KBM-7 (cell line): ENCODE measurements around the gene TEX19.

Experiments used
- DNase-seq: peaks from one replicate; pipeline ENCODE4 v3.0.0-alpha.2; 2015
- in situ Hi-C: fragments of 300-500 bp; cut with MboI; formaldehyde crosslinking; loops from 2 replicates; pipeline ENCODE4 v1.14.3; 2020; ENCODE audit warnings: low sequenced_read_pairs, low pct_unique_long_range_greater_than_20kb, mixed read lengths

TEX19 gene

DNA sequence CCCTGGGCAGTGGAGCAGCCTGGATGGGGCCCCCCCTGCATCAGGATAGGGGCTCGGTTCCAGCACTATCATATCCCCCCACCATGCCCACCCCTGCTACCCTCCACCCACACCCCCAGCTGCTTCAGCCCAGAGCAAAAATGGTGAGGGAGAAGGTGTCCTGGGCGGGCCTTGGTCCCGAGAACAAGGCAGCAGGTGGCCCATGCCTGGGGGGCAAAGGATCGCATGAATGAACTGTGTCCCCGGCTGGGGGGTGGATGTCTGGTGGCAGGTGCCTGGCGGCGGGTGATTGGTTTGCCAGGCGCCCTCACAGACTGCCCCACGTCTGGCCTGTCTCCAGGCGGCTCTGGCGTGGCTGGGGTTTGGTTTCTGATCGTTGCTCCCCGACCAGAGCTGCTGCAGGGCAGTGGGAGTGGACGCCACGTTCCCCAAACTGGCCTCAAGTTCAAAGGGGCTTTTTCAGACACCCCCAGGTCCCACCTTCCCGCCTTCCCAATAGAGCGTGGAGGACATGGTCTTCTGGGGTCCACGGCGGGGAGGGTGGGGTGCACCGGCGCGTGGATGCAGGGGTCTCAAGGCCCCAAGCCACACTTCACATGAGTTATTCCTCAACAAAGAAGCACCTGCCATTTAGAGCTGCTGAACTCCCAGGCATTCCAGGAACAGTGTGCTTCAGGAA is 25.1 kb downstream of the TEX19 start:
- no peak for DNase-seq
- in situ Hi-C loops: no loop called here

DNA sequence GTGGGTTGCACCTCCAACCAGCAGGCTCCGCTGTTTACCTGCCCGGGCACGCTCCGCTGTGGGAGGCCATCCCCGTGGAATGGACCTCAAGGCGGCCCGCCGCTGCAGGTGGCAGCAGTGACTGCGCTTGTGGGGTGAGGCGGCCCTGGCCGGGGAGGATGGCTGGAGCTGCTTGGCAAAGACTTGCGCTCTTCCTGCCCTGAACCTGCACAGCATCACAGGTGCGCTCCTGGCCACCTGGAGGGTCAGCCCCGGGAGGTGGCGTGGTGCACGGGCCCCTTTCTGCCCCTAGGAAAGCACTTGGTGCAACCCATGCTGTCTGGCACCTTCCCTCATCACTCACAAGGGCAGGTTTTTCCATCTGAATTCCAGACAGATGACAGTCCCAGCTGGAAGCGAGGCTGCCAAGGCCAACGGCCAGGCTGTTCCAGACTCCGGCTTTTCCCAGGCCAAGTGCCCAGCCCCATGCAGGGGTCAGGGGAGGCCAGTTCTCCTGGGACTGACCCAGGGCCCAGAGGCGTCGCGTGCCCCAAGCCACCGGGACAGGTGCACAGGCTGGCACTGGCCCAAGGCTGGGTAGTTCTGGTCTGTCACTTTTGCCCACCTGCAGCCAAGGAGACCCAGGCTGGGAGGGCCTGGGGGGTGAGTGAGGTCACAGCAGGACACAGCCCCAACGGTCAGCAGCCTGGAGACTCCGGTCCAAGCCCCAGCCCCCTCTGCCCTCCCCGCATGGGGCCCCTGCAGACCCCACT is 25.9 kb downstream of the TEX19 start:
- DNase-seq: no peak
- in situ Hi-C loops: no loop called here

DNA sequence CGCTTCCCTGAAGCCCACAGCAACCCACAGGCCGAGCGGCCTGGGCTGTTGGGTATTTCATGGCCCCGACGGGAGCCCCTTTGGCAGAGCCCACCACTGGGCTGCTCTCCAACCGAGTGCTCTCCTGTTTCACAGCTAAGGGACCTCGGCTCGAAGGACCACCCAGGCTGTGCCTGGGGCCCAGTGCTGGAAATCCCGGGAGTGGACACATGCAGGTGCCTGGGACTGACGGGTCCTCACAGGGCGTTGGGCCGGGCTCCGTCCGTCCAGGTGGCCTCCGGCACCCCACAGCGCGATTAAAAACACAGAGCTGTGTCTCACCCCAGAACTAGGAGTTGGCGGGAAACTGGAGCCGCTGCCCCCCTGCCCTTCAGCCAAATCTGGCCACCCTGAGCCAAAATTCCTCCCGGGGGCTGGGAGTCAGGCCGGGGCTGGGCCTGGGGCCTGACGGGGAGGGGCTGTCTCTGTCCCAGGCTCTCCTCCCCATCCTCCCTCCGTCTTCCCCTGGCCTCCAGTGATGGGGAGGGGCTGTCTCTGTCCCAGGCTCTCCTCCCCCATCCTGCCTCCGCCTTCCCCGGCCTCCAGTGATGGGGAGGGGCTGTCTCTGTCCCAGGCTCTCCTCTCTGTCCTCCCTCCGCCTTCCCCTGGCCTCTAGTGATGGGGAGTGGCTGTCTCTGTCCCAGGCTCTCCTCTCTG is 26.7 kb downstream of the TEX19 start:
- DNase-seq: no peak
- in situ Hi-C loops: no loop called here

DNA sequence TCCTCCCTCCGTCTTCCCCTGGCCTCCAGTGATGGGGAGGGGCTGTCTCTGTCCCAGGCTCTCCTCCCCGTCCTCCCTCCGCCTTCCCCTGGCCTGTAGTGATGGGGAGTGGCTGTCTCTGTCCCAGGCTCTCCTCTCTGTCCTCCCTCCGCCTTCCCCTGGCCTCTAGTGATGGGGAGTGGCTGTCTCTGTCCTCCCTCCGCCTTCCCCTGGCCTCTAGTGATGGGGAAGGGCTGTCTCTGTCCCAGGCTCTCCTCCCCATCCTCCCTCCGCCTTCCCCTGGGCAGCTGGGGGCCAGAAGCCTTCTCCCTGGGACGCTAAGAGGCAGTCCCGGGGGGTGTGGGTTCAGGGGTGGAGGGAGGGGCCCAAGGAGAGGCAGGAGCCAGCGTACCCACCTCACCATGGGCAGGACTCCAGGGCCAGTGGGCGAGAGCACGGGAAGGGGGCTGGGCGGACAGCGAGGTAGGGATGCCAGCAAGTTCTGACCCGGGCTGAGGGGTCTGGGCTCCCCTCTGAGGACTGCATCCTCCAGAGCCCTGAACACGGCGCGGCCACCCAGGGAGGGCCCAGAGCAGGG is 27.3 kb downstream of the TEX19 start:
- in situ Hi-C loops: no loop called here
- DNase-seq: no peak

DNA sequence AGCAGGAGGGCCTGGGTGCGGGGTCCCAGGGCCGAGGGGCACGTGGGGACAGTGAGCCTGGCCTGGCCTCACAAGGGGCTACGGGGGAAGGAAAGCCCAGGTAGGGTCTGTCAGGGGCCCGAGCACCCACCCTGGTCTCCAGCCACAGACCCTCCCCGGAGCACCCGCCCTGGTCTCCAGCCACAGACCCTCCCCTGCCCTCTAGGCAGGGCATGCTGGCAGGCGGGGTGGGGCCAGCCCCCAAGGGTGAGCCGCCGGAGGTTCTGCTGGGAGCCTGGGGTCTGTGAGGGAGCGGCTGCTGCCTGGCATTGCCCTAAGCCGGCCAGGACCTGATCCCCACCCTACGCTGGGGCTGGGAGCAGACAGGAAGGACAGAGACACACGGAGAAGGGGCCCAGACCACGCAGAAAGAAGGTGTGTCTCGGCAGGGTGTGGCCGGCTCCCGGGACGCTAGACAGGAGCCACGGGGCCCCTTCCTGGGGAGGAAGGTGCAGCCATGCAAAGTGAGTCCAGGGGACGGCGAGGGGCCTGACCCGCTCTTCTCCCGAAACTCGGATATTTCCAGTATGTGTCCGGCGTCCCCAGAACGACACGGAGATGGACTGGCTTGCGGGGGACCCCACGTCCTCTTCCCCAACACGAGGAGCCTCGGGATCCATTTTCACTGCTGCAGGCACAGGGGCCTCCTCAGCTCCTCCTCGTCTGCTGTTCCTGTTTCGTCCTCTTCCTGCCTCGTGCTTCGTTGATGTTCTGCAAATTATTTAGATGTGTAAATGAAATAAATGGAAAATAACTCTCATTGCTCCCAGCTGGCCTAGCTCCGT is 28.0 kb downstream of the TEX19 start:
- DNase-seq: no peak
- in situ Hi-C loops: no loop called here

DNA sequence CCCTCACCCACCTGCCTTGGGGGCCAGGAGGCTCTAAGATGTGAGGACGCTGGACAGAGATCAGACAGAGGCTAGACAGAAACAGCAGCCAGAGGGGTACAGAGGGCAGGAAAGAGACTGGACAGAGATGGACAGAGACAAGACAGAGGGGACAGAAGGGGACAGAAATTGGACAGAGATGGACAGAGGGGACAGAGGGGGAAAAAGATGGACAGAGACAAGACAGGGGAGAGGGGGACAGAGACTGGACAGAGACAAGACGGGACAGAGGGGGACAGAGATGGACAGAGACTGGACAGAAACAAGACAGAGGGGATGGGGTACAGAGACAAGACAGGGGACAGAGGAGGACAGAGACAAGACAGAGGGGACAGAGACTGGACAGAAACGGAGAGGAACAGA is 28.7 kb downstream of the TEX19 start:
- DNase-seq: no peak
- in situ Hi-C loops: no loop called here

DNA sequence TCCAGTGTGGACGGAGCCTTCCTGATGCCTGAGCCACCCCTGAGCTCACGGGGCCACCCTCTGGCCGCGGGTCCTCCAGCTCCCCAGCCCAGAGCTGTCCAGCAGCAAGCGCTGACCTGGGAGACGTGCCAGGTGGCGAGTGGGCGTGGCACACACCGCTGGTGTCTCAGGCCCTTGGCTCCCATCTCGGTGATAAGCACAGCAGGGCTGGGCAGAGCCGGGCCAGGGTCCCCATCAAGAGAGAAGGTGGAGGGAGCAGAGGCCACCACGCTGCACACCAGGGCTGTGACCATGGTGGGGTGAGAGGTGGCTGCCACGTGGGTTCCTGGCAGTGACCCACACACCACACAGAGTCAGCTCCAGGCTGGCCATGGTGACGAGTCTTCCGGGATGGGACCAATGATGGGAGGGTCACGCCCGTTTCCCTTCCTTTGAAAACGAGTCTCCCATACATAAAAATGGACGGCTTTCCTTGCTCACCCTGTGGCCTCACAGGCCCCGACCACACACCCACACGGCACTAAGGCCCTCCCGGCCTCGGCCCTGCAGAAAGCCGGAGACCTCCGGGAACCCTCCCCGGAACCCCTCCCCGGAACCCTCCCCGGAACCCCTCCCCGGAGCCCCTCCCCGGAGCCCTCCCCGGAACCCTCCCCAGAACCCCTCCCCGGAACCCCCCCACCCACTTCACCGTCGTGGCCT is 29.3 kb downstream of the TEX19 start:
- no peak for DNase-seq
- in situ Hi-C loops: no loop called here

DNA sequence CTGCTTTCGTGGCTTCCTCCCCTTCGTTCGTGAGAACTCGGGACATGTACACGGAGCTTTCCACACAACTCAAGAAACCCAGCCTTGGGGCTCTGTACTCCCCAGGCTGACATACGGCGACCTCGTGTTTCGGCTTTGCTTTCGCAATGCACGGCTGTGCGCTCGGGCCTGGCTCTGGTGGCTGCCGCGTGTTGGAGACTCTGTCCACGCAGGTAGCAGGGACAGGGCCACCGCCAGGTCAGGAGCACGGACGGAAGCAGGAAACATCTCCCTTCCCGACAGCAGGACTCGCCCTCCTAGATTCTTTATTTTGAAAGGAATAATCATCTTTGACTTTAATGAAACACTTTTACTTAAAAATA is 29.9 kb downstream of the TEX19 start:
- in situ Hi-C loops: no loop called here
- no peak for DNase-seq

DNA sequence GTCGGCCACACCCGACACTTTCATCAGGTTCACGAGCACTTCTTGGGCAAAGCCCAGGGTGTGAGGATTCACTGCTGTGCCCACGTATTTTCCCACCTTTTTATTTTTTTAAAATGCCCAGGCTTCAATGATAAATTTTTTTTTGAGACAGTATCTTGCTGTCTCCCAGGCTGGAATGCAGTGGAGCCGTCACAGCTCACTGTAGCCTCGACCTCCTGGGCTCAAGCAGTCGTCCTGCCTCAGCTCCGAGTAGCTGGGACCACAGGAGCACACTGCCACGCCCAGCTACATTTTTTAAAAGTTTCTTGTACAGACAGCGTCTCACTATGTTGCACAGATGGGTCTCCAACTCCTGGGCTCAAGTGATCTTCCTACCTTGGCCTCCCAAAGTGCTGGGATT is 30.3 kb downstream of the TEX19 start:
- in situ Hi-C loops: no loop called here
- DNase-seq: no peak

DNA sequence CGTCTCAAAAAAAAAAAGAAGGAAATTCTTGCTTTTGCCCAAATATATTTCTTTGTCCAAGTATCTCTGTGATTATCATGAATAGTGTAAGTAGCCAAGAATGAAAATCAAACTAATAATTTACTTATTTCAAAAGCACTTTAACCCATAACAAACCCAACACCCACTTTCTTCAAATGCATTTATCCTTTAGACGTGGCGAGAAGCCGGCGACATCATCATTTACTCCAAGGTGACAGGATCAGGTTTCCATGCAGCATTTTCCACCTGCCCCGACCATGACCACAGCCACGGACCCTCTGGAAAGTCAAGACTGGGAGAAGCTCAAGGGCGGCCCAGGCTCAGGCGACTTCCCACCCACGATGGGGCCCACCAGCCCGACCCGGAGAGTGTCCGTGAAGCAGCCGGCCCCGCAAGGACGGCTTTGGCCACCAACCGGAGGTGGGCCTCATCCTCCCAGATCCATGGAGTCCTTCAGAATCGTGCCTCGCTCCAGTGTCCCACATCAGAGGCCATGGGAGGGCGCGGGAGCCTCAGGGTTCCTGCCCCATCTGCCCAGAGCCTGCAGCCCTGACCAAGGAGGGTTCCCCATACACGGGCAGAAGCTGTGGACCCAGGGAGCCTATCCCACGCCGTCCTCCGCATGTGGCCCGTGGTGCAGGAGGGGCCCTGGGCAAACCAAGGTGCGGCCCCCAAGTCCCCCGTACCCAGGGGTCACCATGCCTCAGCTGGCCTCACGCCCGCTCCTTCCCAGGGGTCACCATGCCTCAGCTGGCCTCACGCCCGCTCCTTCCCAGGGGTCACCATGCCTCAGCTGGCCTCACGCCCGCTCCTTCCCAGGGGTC is 31.2 kb downstream of the TEX19 start:
- in situ Hi-C loops: no loop called here
- DNase-seq: no peak

DNA sequence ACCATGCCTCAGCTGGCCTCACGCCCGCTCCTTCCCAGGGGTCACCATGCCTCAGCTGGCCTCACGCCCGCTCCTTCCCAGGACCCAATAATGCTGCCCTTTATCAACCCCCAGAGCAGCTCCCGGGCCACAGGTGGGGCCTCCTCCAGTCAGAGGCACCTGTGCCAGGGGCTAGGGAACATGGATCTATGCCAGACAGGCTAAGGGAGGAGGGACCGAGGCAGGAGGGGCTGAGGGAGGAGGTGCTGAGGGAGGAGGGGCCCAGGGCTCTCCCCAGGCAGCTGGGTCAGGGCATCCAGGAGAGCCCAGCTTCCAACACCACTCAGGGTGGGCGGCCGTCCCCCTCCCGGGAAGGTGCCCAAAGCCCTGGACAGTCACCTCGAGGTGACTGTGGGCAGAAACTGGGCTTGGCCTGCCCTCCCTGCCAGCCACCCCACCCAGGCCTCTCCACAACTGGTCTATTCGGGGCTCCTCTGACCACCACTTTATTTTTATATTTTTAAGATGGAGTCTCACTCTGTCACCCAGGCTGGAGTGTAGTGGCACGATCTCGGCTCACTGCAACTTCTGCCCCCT is 31.9 kb downstream of the TEX19 start:
- in situ Hi-C loops: no loop called here

DNA sequence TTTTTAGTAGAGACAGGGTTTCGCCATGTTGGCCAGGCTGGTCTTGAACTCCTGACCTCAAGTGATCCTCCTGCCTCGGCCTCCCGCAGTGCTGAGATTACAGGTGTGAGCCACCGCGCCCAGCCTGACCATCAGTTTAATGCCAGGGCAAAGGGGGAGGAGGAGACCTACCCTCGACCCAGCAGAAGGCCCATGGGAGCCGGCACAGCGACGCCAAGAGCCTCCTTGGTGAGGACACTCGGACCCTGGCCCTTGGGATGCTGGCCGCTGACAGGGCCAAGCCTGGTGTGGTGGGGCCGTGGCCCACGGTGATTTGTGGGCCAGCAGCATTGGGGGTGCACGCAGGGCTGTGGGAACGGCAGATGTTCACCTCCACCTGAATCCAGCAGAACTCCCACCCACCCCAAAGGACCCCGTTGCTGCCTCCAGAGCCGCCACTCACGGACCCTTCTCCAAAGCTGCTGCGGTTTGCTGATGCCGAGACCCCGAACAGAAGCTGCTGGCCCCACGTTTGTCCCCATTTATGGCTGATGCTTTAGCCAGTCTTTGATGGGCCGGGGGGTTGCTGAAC is 32.5 kb downstream of the TEX19 start:
- in situ Hi-C loops: no loop called here
- DNase-seq: no peak

More for the DNA sequence above, 31.9 kb downstream of the TEX19 start:
- no peak for DNase-seq

DNA sequence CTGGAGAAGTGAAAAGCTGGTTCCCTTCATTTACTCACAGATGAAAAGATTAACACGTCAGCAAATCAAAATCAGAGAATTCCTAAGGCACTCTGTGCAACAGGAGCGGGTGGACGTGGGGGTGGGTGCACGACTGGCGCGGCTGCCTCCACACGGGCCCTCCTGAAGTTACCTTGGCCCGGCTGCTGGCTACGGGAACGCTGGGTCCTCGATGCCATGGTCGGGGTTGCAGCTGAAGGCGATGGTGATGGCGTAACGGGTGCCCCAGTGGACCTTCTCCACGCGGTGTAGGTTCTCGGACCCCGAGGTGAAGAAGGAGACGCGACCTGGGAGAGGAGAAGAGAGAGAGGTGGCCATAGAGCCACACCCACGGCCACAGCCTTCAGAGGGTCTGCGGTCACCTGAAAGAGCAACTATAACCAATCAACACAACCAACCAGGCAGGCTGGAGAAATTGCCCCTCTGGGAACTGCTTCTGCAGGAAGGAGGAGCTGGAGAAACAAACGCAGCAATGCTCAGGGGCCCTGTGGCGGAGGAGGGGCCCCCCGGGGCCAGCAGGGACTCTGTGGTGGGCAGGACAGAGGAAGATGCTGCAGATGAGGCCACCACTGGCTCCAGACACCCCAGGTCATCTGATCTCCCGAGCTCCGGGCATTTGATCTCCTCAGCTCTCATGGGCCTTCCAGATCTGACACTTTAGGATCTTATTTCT is 33.3 kb downstream of the TEX19 start:
- in situ Hi-C loops: no loop called here

DNA sequence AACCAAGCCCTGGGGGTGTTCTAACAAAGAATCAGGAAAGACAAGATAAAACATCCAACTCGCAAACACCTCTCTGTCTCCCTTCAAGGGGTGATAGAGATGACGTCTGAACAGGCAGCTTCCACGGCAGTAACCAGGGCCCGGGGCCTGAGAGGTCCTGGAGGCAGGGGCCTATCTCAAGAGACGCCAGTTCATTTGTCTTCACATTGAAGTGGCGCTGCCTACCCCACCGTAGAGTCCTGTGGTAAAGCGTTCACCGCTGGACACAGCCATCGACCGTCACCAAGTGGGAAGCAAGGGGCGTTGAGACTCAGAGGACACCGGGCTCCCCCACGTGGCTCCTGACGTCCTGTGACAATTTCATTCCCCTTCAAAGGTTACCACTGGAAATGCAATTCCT is 33.9 kb downstream of the TEX19 start:
- in situ Hi-C loops: no loop called here

More for the DNA sequence above, 33.3 kb downstream of the TEX19 start:
- DNase-seq: no peak

DNA sequence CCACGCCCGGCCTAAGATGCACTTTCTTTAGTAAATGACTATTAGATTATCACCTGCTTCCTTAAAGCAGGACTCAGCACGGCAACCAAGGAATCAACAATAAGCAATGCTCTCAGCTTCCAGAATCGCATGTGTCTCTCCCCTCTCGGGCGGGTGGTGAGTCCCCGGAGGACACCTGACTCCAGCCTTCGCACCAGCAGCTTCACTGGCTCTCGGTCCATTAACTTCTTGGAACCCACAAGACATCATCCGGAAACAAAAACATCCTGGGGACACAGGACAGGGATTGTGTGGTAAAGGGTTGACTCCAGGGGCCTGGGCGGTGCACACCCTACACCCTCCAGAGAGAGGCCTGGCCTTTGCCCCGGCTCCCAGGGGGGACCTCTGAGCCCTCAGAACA is 35.2 kb downstream of the TEX19 start:
- no peak for DNase-seq
- in situ Hi-C loops: no loop called here

More for the DNA sequence above, 33.9 kb downstream of the TEX19 start:
- no peak for DNase-seq

DNA sequence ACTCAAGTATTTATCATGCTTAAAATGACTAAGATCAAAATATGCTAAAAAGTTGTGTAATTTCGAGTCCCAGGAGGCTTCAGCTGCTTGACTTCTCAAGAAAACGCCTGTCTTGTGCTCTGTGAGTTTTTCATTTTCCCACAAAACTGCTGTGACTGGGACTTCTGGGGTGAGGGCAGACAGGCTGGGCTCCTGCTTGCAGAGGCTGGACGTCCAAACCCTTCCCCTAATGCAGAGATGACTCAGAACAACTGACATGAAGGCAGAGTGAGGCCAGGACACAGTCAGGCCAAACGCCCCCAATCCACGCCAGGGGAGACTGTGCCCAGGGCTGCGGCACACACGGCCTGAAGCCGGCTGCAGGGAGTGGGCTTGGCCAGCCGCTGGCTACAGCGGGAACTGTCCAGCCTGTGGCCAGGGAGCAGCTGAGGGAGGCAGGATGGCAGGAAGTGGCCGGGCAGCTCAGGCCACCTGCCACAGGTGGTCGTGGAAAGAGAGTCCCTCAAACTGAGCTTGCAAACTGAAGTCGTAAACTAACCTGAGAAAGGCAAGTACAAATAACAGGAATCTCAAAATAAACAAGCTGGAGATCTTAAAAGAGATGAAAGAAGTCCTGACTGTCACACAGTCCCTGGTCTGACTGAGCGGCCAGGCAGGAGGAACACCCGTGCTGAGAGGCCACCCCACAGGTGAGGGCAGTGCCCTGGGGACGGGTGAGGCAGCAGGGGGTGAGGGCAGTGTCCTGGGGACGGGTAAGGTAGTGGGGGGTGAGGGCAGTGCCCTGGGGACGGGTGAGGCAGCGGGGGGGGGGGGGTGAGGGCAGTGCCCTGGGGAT is 37.8 kb downstream of the TEX19 start:
- no peak for DNase-seq
- in situ Hi-C loops: no loop called here
